ENCODE data around the gene RAPGEF5. TPM values are rescaled to one million over a fixed set of nuclear protein-coding genes. Genes with fewer than 3 reads are reported as not detected.

Gene RAPGEF5
- total and polyA plus RNA-seq, 2 experiments from 2014 or later: 0.21 TPM; not detected in 1

- Histone ChIP-seq H3K4me3 (no peak overlapping the region), H3K9me3 (ENCODE audit: low read depth) (no peaks in the 10 kb centered on the region), H3K27me3 (no peaks in the 10 kb centered on the region), H3K27ac (no peak overlapping the region), H3K36me3 (no peaks in the 10 kb centered on the region), H3K4me1 (ENCODE audit: low read depth) (peaks cover 5% of the 10 kb centered on the region)
- no peak for TF ChIP-seq CTCF (IDR thresholded peaks at IDR 0.05; ENCODE audit: low read depth, low read length)
- DNase-seq (ENCODE audit: low read depth in 1 of 2, low spot score in 1 of 2): no peak
Observed at GRCh38 chr7:22291977-22292376, 65.0 kb downstream of the RAPGEF5 start.

GRCh38 chr7:22288202-22288601 is 68.8 kb downstream of the RAPGEF5 start:
- Histone ChIP-seq H3K27me3 (no peaks in the 10 kb centered on the region), H3K4me1 (ENCODE audit: low read depth) (no peaks in the 10 kb centered on the region), H3K36me3 (no peaks in the 10 kb centered on the region), H3K27ac (no peak overlapping the region), H3K4me3 (no peak overlapping the region), H3K9me3 (ENCODE audit: low read depth) (no peaks in the 10 kb centered on the region)
- DNase-seq (ENCODE audit: low read depth in 1 of 2, low spot score in 1 of 2): no peak
- no peak for TF ChIP-seq CTCF (IDR thresholded peaks at IDR 0.05; ENCODE audit: low read depth, low read length)

- Histone ChIP-seq H3K27me3 (no peaks in the 10 kb centered on the region), H3K4me3 (no peak overlapping the region)
Observed at GRCh38 chr7:22287412-22287811, 69.5 kb downstream of the RAPGEF5 start.

GRCh38 chr7:22286436-22286835 is 70.5 kb downstream of the RAPGEF5 start:
- no peak for DNase-seq (ENCODE audit: low read depth in 1 of 2, low spot score in 1 of 2)
- no peak for TF ChIP-seq CTCF (IDR thresholded peaks at IDR 0.05; ENCODE audit: low read depth, low read length)
- no peaks in the 10 kb centered on the region for H3K27me3 ChIP-seq
- H3K36me3 ChIP-seq: no peaks in the 10 kb centered on the region
- no peaks in the 10 kb centered on the region for H3K4me1 ChIP-seq (ENCODE audit: low read depth)
- H3K27ac ChIP-seq: no peak overlapping the region
- H3K4me3 ChIP-seq: no peak overlapping the region
- no peaks in the 10 kb centered on the region for H3K9me3 ChIP-seq (ENCODE audit: low read depth)

More at GRCh38 chr7:22287412-22287811, 69.5 kb downstream of the RAPGEF5 start:
- no peak for TF ChIP-seq CTCF (IDR thresholded peaks at IDR 0.05; ENCODE audit: low read depth, low read length)
- H3K4me1 ChIP-seq (ENCODE audit: low read depth): no peaks in the 10 kb centered on the region
- H3K27ac ChIP-seq: no peak overlapping the region
- H3K9me3 ChIP-seq (ENCODE audit: low read depth): no peaks in the 10 kb centered on the region
- H3K36me3 ChIP-seq: no peaks in the 10 kb centered on the region
- no peak for DNase-seq (ENCODE audit: low read depth in 1 of 2, low spot score in 1 of 2)

GRCh38 chr7:22281481-22281880 is 75.5 kb downstream of the RAPGEF5 start:
- Histone ChIP-seq H3K27me3 (no peaks in the 10 kb centered on the region), H3K9me3 (ENCODE audit: low read depth) (no peaks in the 10 kb centered on the region), H3K27ac (no peak overlapping the region), H3K4me3 (no peak overlapping the region), H3K4me1 (ENCODE audit: low read depth) (no peaks in the 10 kb centered on the region), H3K36me3 (no peaks in the 10 kb centered on the region)
- DNase-seq (ENCODE audit: low read depth in 1 of 2, low spot score in 1 of 2): no peak
- TF ChIP-seq CTCF (IDR thresholded peaks at IDR 0.05; ENCODE audit: low read depth, low read length): no peak

GRCh38 chr7:22280031-22280430 is 76.9 kb downstream of the RAPGEF5 start:
- Histone ChIP-seq H3K4me3 (no peak overlapping the region), H3K36me3 (no peaks in the 10 kb centered on the region), H3K27ac (no peak overlapping the region), H3K9me3 (ENCODE audit: low read depth) (no peaks in the 10 kb centered on the region), H3K4me1 (ENCODE audit: low read depth) (no peaks in the 10 kb centered on the region), H3K27me3 (no peaks in the 10 kb centered on the region)
- no peak for TF ChIP-seq CTCF (IDR thresholded peaks at IDR 0.05; ENCODE audit: low read depth, low read length)
- DNase-seq (ENCODE audit: low read depth in 1 of 2, low spot score in 1 of 2): no peak

Data from cardiac muscle cell (in vitro differentiated cells and primary cell).